ENCODE data around the gene ZNF785.

- no peak for TF ChIP-seq CTCF (IDR thresholded peaks at IDR 0.05)
- no peak for TF ChIP-seq POLR2A (IDR thresholded peaks at IDR 0.05)
Measured at GRCh38 chr16:30565984-30566383, 19.5 kb downstream of the ZNF785 start.

All from lower leg skin (tissue), 3 donors.